GM21737 (cell line): ENCODE data around the gene YIPF3.

Source experiments
- ATAC-seq: cut with Tn5 transposase; IDR thresholded peaks from one replicate; pipeline ENCODE4 v1.9.1; 2021; ENCODE audit warnings: mild to moderate bottlenecking, moderate library complexity; ENCODE audit not compliant: unreplicated experiment

Gene YIPF3

GRCh38 chr6:43493833-43494232 lies 22.9 kb downstream of the YIPF3 start:
- no peak for ATAC-seq

GRCh38 chr6:43493230-43493629 lies 23.5 kb downstream of the YIPF3 start:
- ATAC-seq = no peak

- ATAC-seq = no peak
These were observed 24.1 kb downstream of the YIPF3 start for GRCh38 chr6:43492673-43493072.

- ATAC-seq = no peak
These were observed 24.7 kb downstream of the YIPF3 start for GRCh38 chr6:43491750-43492661.

- ATAC-seq = no peak
These were observed 26.2 kb downstream of the YIPF3 start for GRCh38 chr6:43490523-43490939.

- ATAC-seq = no peak
These were observed 27.3 kb downstream of the YIPF3 start for GRCh38 chr6:43489277-43490072.

- no peak for ATAC-seq
These were observed 28.0 kb downstream of the YIPF3 start for GRCh38 chr6:43488667-43489276.

GRCh38 chr6:43481591-43482236 lies 35.0 kb downstream of the YIPF3 start:
- no peak for ATAC-seq

- no peak for ATAC-seq
These were observed 35.7 kb downstream of the YIPF3 start for GRCh38 chr6:43481075-43481474.

- ATAC-seq = no peak
These were observed 38.7 kb downstream of the YIPF3 start for GRCh38 chr6:43478008-43478372.

- peak; percentile 94 for ATAC-seq
These were observed 39.3 kb downstream of the YIPF3 start, which contains the start of gene TJAP1 for GRCh38 chr6:43477235-43478007. TJAP1 (plus strand) TSS chr6:43477570; CDS start chr6:43499002, 21,432 bp downstream.

GRCh38 chr6:43476746-43477145 lies 40.0 kb downstream of the YIPF3 start:
- no peak for ATAC-seq

GRCh38 chr6:43475516-43475915 lies 41.2 kb downstream of the YIPF3 start:
- no peak for ATAC-seq

- no peak for ATAC-seq
These were observed 44.2 kb downstream of the YIPF3 start for GRCh38 chr6:43472515-43472914.

- ATAC-seq = no peak
These were observed 45.3 kb downstream of the YIPF3 start for GRCh38 chr6:43471399-43471798.

GRCh38 chr6:43469947-43470346 lies 46.8 kb downstream of the YIPF3 start:
- no peak for ATAC-seq

GRCh38 chr6:43468748-43469681 lies 47.7 kb downstream of the YIPF3 start:
- no peak for ATAC-seq

GRCh38 chr6:43468240-43468639 lies 48.5 kb downstream of the YIPF3 start:
- ATAC-seq = no peak

GRCh38 chr6:43467752-43468151 lies 49.0 kb downstream of the YIPF3 start:
- no peak for ATAC-seq
